ENCODE results near the gene AGPAT3.

AGPAT3 gene

DNA sequence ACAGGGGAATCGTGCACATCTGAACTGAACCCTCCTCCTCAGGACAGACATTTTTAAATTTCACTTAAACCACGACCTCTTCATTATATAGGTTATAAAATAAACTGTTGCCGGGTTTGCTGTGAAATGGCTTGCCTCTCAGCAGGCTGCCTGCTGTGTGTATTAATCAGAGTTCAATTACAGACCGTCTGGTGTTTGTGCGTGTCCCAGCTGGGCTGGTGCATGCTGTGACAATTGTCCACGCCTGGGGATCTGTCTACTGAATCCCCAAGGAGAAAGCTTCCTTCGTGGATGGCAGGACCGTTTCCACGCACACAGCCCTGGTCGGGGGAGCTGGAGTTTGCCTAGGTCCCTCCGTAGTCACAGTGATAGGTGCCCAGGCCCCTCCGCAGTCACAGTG, 13.4 kb upstream of the AGPAT3 start:
- DNase-seq (ENCODE audit: low spot score), result no peak
- H2BK12ac ChIP-seq (ENCODE audit: low read length), result no peak overlapping the region
- H3K9ac ChIP-seq (ENCODE audit: low read depth, low read length, poor library complexity), result no peak overlapping the region
- peaks cover 2 to 6% of the 10 kb centered on the region in 2 donors for H3K9me3 ChIP-seq (replicated peaks in 1 of 2; ENCODE audit: control insufficient read depth in 2 of 2, insufficient read depth in 1 of 2, low read depth in 1 of 2, low read length in 2 of 2)
- H3K4me1 ChIP-seq (ENCODE audit: control insufficient read depth in 2 of 2, insufficient read depth in 1 of 2, low read depth in 1 of 2, low read length in 2 of 2), result no peaks in the 10 kb centered on the region
- no peak overlapping the region for H2BK5ac ChIP-seq (ENCODE audit: low read length)
- H2AFZ ChIP-seq (ENCODE audit: low read length), result no peak overlapping the region
- WGBS, 2 donors (ENCODE audit: extremely low coverage in 2 of 2, insufficient read length in 2 of 2, insufficient replicate concordance in 1 of 2), result no CpG with 5 or more reads among the region's 12 CpGs
- H3K18ac ChIP-seq (ENCODE audit: low read length), result no peak overlapping the region
- H3K27me3 ChIP-seq (ENCODE audit: control insufficient read depth in 3 of 3, insufficient read depth in 3 of 3, low read depth in 1 of 3, low read length in 3 of 3), result peaks cover 0 to 10% (median 0%) of the 10 kb centered on the region in 3 experiments
- H2BK120ac ChIP-seq (ENCODE audit: low read depth, low read length), result no peak overlapping the region
- peak overlapping the region; percentile 58 for H3K23ac ChIP-seq (ENCODE audit: low read depth, low read length, poor library complexity)
- no peak overlapping the region for H4K91ac ChIP-seq (ENCODE audit: low read depth, low read length, poor library complexity)
- no peaks in the 10 kb centered on the region for H3K79me1 ChIP-seq (ENCODE audit: low read depth, low read length)
- no peak overlapping the region for H3K4me2 ChIP-seq (ENCODE audit: insufficient read depth, low read length, poor library complexity, severe bottlenecking)
- H3K14ac ChIP-seq (ENCODE audit: low read length), result no peak overlapping the region
- no peak overlapping the region for H3K4me3 ChIP-seq (ENCODE audit: low read length in 2 of 2)
- H4K8ac ChIP-seq (ENCODE audit: low read depth, low read length), result peak overlapping the region; percentile 56
- no peak overlapping the region for H2BK15ac ChIP-seq (ENCODE audit: low read length)
- H3K36me3 ChIP-seq (replicated peaks in 1 of 2; ENCODE audit: control insufficient read depth in 2 of 2, insufficient read depth in 2 of 2, low read length in 2 of 2), result no peaks in the 10 kb centered on the region
- H3K27ac ChIP-seq (replicated peaks; ENCODE audit: low read length), result no peak overlapping the region
- H2AK5ac ChIP-seq (ENCODE audit: low read depth, low read length), result no peak overlapping the region
- H3K4ac ChIP-seq (ENCODE audit: low read length), result no peak overlapping the region

GRCh38 chr21:43853851-43854772, 10.9 kb upstream of the AGPAT3 start:
- Histone ChIP-seq H4K8ac (ENCODE audit: low read depth, low read length) (no peak overlapping the region), H3K79me1 (ENCODE audit: low read depth, low read length) (no peaks in the 10 kb centered on the region), H2AFZ (ENCODE audit: low read length) (peak overlapping the region; percentile 46), H3K4me2 (ENCODE audit: insufficient read depth, low read length, poor library complexity, severe bottlenecking) (no peak overlapping the region), H2AK5ac (ENCODE audit: low read depth, low read length) (no peak overlapping the region), H2BK5ac (ENCODE audit: low read length) (no peak overlapping the region), H3K9me3 (replicated peaks in 1 of 2; ENCODE audit: control insufficient read depth in 2 of 2, insufficient read depth in 1 of 2, low read depth in 1 of 2, low read length in 2 of 2) (peaks cover 0 to 6% of the 10 kb centered on the region in 2 donors), H3K14ac (ENCODE audit: low read length) (no peak overlapping the region), H2BK120ac (ENCODE audit: low read depth, low read length) (no peak overlapping the region), H3K18ac (ENCODE audit: low read length) (no peak overlapping the region), H4K91ac (ENCODE audit: low read depth, low read length, poor library complexity) (no peak overlapping the region), H3K4me1 (ENCODE audit: control insufficient read depth in 2 of 2, insufficient read depth in 1 of 2, low read depth in 1 of 2, low read length in 2 of 2) (no peaks in the 10 kb centered on the region), H2BK15ac (ENCODE audit: low read length) (no peak overlapping the region), H2BK12ac (ENCODE audit: low read length) (no peak overlapping the region), H3K4ac (ENCODE audit: low read length) (no peak overlapping the region), H3K9ac (ENCODE audit: low read depth, low read length, poor library complexity) (peak overlapping the region; percentile 17), H3K36me3 (replicated peaks in 1 of 2; ENCODE audit: control insufficient read depth in 2 of 2, insufficient read depth in 2 of 2, low read length in 2 of 2) (no peaks in the 10 kb centered on the region), H3K27ac (replicated peaks; ENCODE audit: low read length) (no peak overlapping the region), H3K27me3 (ENCODE audit: control insufficient read depth in 3 of 3, insufficient read depth in 3 of 3, low read depth in 1 of 3, low read length in 3 of 3) (peaks cover 0 to 8% (median 0%) of the 10 kb centered on the region in 3 experiments), H3K4me3 (ENCODE audit: low read length in 2 of 2) (peak overlapping the region in 1 of 2 donors; percentile 12), H3K23ac (ENCODE audit: low read depth, low read length, poor library complexity) (no peak overlapping the region)
- no CpG with 5 or more reads among the region's 34 CpGs for WGBS, 2 donors (ENCODE audit: extremely low coverage in 2 of 2, insufficient read length in 2 of 2, insufficient replicate concordance in 1 of 2)
- no peak for DNase-seq (ENCODE audit: low spot score)

GRCh38 chr21:43854773-43855633, 10.0 kb upstream of the AGPAT3 start:
- no peak overlapping the region for H3K27ac ChIP-seq (replicated peaks; ENCODE audit: low read length)
- peak overlapping the region; percentile 17 for H3K23ac ChIP-seq (ENCODE audit: low read depth, low read length, poor library complexity)
- H3K9ac ChIP-seq (ENCODE audit: low read depth, low read length, poor library complexity), result no peak overlapping the region
- H2BK5ac ChIP-seq (ENCODE audit: low read length), result no peak overlapping the region
- peaks cover 0 to 6% of the 10 kb centered on the region in 2 donors for H3K9me3 ChIP-seq (replicated peaks in 1 of 2; ENCODE audit: control insufficient read depth in 2 of 2, insufficient read depth in 1 of 2, low read depth in 1 of 2, low read length in 2 of 2)
- no peaks in the 10 kb centered on the region for H3K36me3 ChIP-seq (replicated peaks in 1 of 2; ENCODE audit: control insufficient read depth in 2 of 2, insufficient read depth in 2 of 2, low read length in 2 of 2)
- no peak overlapping the region for H2BK15ac ChIP-seq (ENCODE audit: low read length)
- no peak overlapping the region for H4K91ac ChIP-seq (ENCODE audit: low read depth, low read length, poor library complexity)
- H3K79me1 ChIP-seq (ENCODE audit: low read depth, low read length), result no peaks in the 10 kb centered on the region
- H4K8ac ChIP-seq (ENCODE audit: low read depth, low read length), result no peak overlapping the region
- H2AK5ac ChIP-seq (ENCODE audit: low read depth, low read length), result no peak overlapping the region
- H3K4me2 ChIP-seq (ENCODE audit: insufficient read depth, low read length, poor library complexity, severe bottlenecking), result no peak overlapping the region
- H2AFZ ChIP-seq (ENCODE audit: low read length), result peak overlapping the region; percentile 46
- peaks cover 0 to 8% of the 10 kb centered on the region in 2 donors for H3K4me1 ChIP-seq (ENCODE audit: control insufficient read depth in 2 of 2, insufficient read depth in 1 of 2, low read depth in 1 of 2, low read length in 2 of 2)
- no peak overlapping the region for H2BK120ac ChIP-seq (ENCODE audit: low read depth, low read length)
- no peak for DNase-seq (ENCODE audit: low spot score)
- no CpG with 5 or more reads among the region's 26 CpGs for WGBS, 2 donors (ENCODE audit: extremely low coverage in 2 of 2, insufficient read length in 2 of 2, insufficient replicate concordance in 1 of 2)
- H3K14ac ChIP-seq (ENCODE audit: low read length), result no peak overlapping the region
- H2BK12ac ChIP-seq (ENCODE audit: low read length), result no peak overlapping the region
- no peak overlapping the region for H3K4ac ChIP-seq (ENCODE audit: low read length)
- peak overlapping the region; percentile 36 for H3K18ac ChIP-seq (ENCODE audit: low read length)
- H3K27me3 ChIP-seq (ENCODE audit: control insufficient read depth in 3 of 3, insufficient read depth in 3 of 3, low read depth in 1 of 3, low read length in 3 of 3), result peaks cover 0 to 8% (median 0%) of the 10 kb centered on the region in 3 experiments
- no peak overlapping the region for H3K4me3 ChIP-seq (ENCODE audit: low read length in 2 of 2)

GRCh38 chr21:43855955-43856354, 9.1 kb upstream of the AGPAT3 start:
- Histone ChIP-seq H2BK12ac (ENCODE audit: low read length) (no peak overlapping the region), H3K4me3 (ENCODE audit: low read length in 2 of 2) (peak overlapping the region in 1 of 2 donors; percentile 8), H3K79me1 (ENCODE audit: low read depth, low read length) (no peaks in the 10 kb centered on the region), H4K91ac (ENCODE audit: low read depth, low read length, poor library complexity) (no peak overlapping the region), H3K9me3 (replicated peaks in 1 of 2; ENCODE audit: control insufficient read depth in 2 of 2, insufficient read depth in 1 of 2, low read depth in 1 of 2, low read length in 2 of 2) (peaks cover 0 to under 1% of the 10 kb centered on the region in 2 donors), H3K36me3 (replicated peaks in 1 of 2; ENCODE audit: control insufficient read depth in 2 of 2, insufficient read depth in 2 of 2, low read length in 2 of 2) (no peaks in the 10 kb centered on the region), H3K4me2 (ENCODE audit: insufficient read depth, low read length, poor library complexity, severe bottlenecking) (no peak overlapping the region), H3K23ac (ENCODE audit: low read depth, low read length, poor library complexity) (no peak overlapping the region), H2BK5ac (ENCODE audit: low read length) (no peak overlapping the region), H3K14ac (ENCODE audit: low read length) (no peak overlapping the region), H2BK15ac (ENCODE audit: low read length) (no peak overlapping the region), H2AK5ac (ENCODE audit: low read depth, low read length) (no peak overlapping the region), H3K27me3 (ENCODE audit: control insufficient read depth in 3 of 3, insufficient read depth in 3 of 3, low read depth in 1 of 3, low read length in 3 of 3) (peaks cover 0 to 4% (median 0%) of the 10 kb centered on the region in 3 experiments), H4K8ac (ENCODE audit: low read depth, low read length) (no peak overlapping the region), H3K9ac (ENCODE audit: low read depth, low read length, poor library complexity) (no peak overlapping the region), H2BK120ac (ENCODE audit: low read depth, low read length) (no peak overlapping the region), H3K27ac (replicated peaks; ENCODE audit: low read length) (no peak overlapping the region), H2AFZ (ENCODE audit: low read length) (no peak overlapping the region), H3K4ac (ENCODE audit: low read length) (no peak overlapping the region), H3K4me1 (ENCODE audit: control insufficient read depth in 2 of 2, insufficient read depth in 1 of 2, low read depth in 1 of 2, low read length in 2 of 2) (peaks cover 0 to 14% of the 10 kb centered on the region in 2 donors), H3K18ac (ENCODE audit: low read length) (no peak overlapping the region)
- no CpG with 5 or more reads among the region's 10 CpGs for WGBS, 2 donors (ENCODE audit: extremely low coverage in 2 of 2, insufficient read length in 2 of 2, insufficient replicate concordance in 1 of 2)
- DNase-seq (ENCODE audit: low spot score), result no peak

Measured in neuronal stem cell (in vitro differentiated cells).